NB4 (cell line): ENCODE measurements around the gene HS3ST4.

Experiments used
- MYC ChIP-seq: IDR thresholded peaks from 2 replicates; pipeline ENCODE4 v1.6.1; 2011; ENCODE audit warnings: low read depth, low read length
- POLR2A ChIP-seq: IDR thresholded peaks from 2 replicates; pipeline ENCODE4 v1.6.1; 2011; ENCODE audit warnings: mild to moderate bottlenecking; ENCODE audit not compliant: insufficient read length; ENCODE audit errors: extremely low read depth
- TF ChIP-seq, protein P1 (sequence below): IDR thresholded peaks from one replicate; pipeline ENCODE4 v1.5.1; 2012; ENCODE audit warnings: low read depth, low read length
- TF ChIP-seq, protein P2 (sequence below): IDR thresholded peaks from 2 replicates; pipeline ENCODE4 v1.6.1; 2011; ENCODE audit warnings: low read depth, low read length

DNA sequence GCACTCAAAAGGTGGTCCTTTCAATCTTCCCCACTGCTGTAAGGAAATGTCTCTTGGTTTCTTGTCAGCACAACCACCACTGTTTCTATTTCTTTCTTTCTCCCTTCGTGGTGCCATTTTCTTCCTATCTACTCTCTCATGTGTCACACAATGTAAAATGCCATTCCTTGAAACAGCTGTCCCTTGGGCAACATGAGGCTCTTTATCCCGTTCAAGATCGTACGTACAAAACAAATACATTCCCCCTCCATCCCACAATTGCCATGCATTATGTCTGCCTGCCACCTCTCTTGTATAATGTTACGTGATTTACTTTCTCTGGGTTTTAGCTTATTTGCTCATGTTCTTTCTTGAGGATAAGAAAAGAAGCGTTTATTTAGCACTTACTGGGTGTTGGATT is 410.6 kb downstream of the HS3ST4 start:
- TF ChIP-seq, protein P1, sequence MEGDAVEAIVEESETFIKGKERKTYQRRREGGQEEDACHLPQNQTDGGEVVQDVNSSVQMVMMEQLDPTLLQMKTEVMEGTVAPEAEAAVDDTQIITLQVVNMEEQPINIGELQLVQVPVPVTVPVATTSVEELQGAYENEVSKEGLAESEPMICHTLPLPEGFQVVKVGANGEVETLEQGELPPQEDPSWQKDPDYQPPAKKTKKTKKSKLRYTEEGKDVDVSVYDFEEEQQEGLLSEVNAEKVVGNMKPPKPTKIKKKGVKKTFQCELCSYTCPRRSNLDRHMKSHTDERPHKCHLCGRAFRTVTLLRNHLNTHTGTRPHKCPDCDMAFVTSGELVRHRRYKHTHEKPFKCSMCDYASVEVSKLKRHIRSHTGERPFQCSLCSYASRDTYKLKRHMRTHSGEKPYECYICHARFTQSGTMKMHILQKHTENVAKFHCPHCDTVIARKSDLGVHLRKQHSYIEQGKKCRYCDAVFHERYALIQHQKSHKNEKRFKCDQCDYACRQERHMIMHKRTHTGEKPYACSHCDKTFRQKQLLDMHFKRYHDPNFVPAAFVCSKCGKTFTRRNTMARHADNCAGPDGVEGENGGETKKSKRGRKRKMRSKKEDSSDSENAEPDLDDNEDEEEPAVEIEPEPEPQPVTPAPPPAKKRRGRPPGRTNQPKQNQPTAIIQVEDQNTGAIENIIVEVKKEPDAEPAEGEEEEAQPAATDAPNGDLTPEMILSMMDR, result no peak
- TF ChIP-seq MYC (no peak), POLR2A (no peak)
- TF ChIP-seq, protein P2, sequence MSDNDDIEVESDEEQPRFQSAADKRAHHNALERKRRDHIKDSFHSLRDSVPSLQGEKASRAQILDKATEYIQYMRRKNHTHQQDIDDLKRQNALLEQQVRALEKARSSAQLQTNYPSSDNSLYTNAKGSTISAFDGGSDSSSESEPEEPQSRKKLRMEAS, result no peak
